Pancreas (tissue), 10 donors: ENCODE data around the gene NOTUM. TPM values are rescaled to one million over a fixed set of nuclear protein-coding genes. Genes with fewer than 3 reads are reported as not detected.

Source experiments
- ATAC-seq, 4 donors: fragments of 200-7000 bp; cut with Tn5 transposase; one replicate each; pipeline versions ENCODE4 v1.8.0 to v1.9.1; 2020; ENCODE audit warnings: mild to moderate bottlenecking in 4 of 4, moderate library complexity in 4 of 4
- DNase-seq, 6 donors: peaks; one replicate each; pipeline ENCODE4 v3.0.0-alpha.2; 2020
- FAIRE-seq: peaks from 2 replicates; lab custom pipeline; 2012; peaks lifted over from hg19 to GRCh38; lab: Jason Lieb, UNC
- H3K27ac ChIP-seq, 4 donors: fragments of 200-600 bp; sonication (generic); 1 replicate in 3 of 4; 2 replicates in 1 of 4; pipeline versions ENCODE4 v1.5.0 to v1.8.0; 2020
- H3K27me3 ChIP-seq, 4 donors: fragments of 200-600 bp; one replicate each; pipeline ENCODE4 v1.8.0; 2021
- H3K36me3 ChIP-seq, 3 donors: fragments of 200-600 bp; sonication (generic) in 1 of 3; one replicate each; pipeline versions ENCODE4 v1.5.0 to v1.8.0; 2020 to 2021
- H3K4me1 ChIP-seq, 3 donors: fragments of 200-600 bp; one replicate each; pipeline ENCODE4 v1.8.0; 2021
- H3K4me3 ChIP-seq, 4 donors: fragments of 200-600 bp; sonication (generic) in 2 of 4; one replicate each; pipeline versions ENCODE4 v1.5.0 to v1.8.0; 2020 to 2021
- H3K9me3 ChIP-seq, 4 donors: fragments of 200-600 bp; one replicate each; pipeline ENCODE4 v1.8.0; 2021
- WGBS, 2 donors: extraction: QIAGEN DNeasy Blood & Tissue Kit; methylation state at CpG; one replicate each; pipeline ENCODE4 v1.1.7; 2013; 5-methylcytosine and 5-hydroxymethylcytosine counted together
- intact Hi-C, 3 donors: fragments of 100-400 bp; cut with DNase I; formaldehyde crosslinking; loops; one replicate each; pipeline versions ENCODE4 v1.11.1 to v1.14.2; 2022
- polyA plus RNA-seq, 2 donors: library from polyadenylated mRNA; stranded (reverse); fragments of 200-250 nt; gene quantifications; one replicate each; pipeline ENCODE4 v1.2.3, GENCODE V29; 2013
- total RNA-seq, 6 donors: library from RNA; stranded (reverse); fragmentation: NEBNext Ultra II Directional in 4 of 6; extraction: Animal tissue kit (Norgen Biotek cat#: 25700) in 4 of 6; gene quantifications; one replicate each; pipeline versions ENCODE4 v1.2.1 to v1.2.4, GENCODE V29; 2021 to 2023
- TF ChIP-seq, protein P1 (sequence below), 4 donors: fragments of 200-600 bp; sonication (generic) in 3 of 4; IDR thresholded peaks; one replicate each; pipeline versions ENCODE4 v1.5.0 to v1.8.0; 2021; ENCODE audit warnings: antibody characterized with exemption in 4 of 4
- donor health status: healthy with polysubstance abuse.
- donor health status: DM: no; HTN: no; CAD: no; lungs with moderate emphysema.
- donor health status: DM: no; HTN: no; CAD: no.
- donor health status: control.
- donor health status: control.
- donor health status: Bipolar disorder and iron deficiency.
- donor health status: DM: yes; HTN: yes; CAD: no.
- donor health status: DM: no; HTN: no; CAD: no.
- donor health status: DM: no; HTN: no; CAD: no.
- donor health status: DM: yes; HTN: yes; CAD: no.

Gene NOTUM
- total and polyA plus RNA-seq, 8 donors, result 0.14 to 0.44 (median 0.21) TPM; not detected in 1

GRCh38 chr17:81964081-81964849 is 3.3 kb upstream of the NOTUM start:
- no peaks in the 10 kb centered on the region for H3K9me3 ChIP-seq
- ATAC-seq (no peak), FAIRE-seq (no peak), DNase-seq (no peak)
- no peaks in the 10 kb centered on the region for H3K36me3 ChIP-seq
- TF ChIP-seq, protein P1, sequence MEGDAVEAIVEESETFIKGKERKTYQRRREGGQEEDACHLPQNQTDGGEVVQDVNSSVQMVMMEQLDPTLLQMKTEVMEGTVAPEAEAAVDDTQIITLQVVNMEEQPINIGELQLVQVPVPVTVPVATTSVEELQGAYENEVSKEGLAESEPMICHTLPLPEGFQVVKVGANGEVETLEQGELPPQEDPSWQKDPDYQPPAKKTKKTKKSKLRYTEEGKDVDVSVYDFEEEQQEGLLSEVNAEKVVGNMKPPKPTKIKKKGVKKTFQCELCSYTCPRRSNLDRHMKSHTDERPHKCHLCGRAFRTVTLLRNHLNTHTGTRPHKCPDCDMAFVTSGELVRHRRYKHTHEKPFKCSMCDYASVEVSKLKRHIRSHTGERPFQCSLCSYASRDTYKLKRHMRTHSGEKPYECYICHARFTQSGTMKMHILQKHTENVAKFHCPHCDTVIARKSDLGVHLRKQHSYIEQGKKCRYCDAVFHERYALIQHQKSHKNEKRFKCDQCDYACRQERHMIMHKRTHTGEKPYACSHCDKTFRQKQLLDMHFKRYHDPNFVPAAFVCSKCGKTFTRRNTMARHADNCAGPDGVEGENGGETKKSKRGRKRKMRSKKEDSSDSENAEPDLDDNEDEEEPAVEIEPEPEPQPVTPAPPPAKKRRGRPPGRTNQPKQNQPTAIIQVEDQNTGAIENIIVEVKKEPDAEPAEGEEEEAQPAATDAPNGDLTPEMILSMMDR (IDR thresholded peaks at IDR 0.05), result no peak
- no peak overlapping the region for H3K4me3 ChIP-seq
- intact Hi-C loops, result loop anchor here in 2 of 3 donors (2.0 to 5.0 kb wide), 2 partner anchors 53 to 55 kb away; no protein-coding TSS in a partner anchor
- 73 to 79% methylated on average over 22 of the region's 22 CpGs for WGBS, 2 donors
- H3K27me3 ChIP-seq, result peaks cover 0 to 9% (median 5%) of the 10 kb centered on the region in 4 donors
- peaks cover 5 to 17% (median 8%) of the 10 kb centered on the region in 3 donors for H3K4me1 ChIP-seq
- H3K27ac ChIP-seq, result no peak overlapping the region

DNA sequence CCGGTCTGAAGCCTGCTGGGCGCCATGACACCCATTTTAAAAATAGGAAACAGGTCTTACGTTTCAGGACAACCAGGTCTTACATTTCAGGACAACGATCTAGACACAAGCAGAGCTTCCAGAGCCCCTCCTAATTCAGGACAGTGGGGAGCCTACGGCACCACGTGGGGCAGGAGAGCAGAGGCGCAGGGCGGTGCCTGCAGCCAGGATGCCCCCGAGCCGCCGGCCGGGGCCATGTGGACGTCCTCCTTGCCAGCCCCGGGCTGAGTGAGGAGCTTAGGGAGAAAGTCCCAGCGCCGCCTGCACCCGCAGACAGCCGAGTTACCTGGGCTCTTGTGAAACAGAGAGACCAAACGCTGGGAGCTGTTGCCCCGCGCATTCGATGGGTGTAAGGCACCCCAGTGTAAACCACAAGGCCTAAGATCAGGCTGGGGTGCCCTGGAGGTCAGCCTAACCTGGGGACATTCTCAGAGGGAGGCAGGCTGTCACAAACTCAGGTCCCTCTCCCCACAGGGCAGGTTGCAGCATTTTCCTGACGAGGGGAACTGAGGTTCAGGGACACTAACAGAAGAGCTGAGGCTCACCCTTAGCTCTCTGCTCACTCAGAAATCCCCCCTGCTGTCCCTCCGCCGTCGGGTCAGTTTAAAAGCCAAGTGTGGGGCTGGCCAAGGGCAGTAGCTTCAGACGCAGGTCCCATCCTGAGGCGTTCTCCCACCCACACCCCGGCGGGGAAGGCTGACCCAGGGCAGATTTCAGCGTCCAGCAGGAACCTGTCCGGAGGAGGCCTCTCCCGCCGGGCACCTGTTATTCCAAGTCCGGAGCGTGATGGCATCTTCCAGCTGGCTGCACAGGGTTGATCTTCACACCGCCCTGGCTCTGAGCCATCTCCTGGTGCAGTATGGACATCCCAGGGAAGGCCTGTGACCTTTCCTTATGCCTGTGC is 1.8 kb upstream of the NOTUM start:
- TF ChIP-seq, protein P1 (IDR thresholded peaks at IDR 0.05), result no peak
- Histone ChIP-seq H3K27me3 (peaks cover 0 to 9% (median 5%) of the 10 kb centered on the region in 4 donors), H3K4me1 (peaks cover 5 to 14% (median 5%) of the 10 kb centered on the region in 3 donors), H3K36me3 (no peaks in the 10 kb centered on the region), H3K4me3 (no peak overlapping the region), H3K27ac (no peak overlapping the region), H3K9me3 (no peaks in the 10 kb centered on the region)
- WGBS, 2 donors, result 71 to 74% methylated on average over 37 of the region's 37 CpGs
- ATAC-seq (no peak), DNase-seq (peak in 1 of 6 donors; percentile 73), FAIRE-seq (no peak)
- intact Hi-C loops, result loop anchor here in 1 of 3 donors (5.0 kb wide), 1 partner anchor 55 kb away; no protein-coding TSS in a partner anchor

DNA sequence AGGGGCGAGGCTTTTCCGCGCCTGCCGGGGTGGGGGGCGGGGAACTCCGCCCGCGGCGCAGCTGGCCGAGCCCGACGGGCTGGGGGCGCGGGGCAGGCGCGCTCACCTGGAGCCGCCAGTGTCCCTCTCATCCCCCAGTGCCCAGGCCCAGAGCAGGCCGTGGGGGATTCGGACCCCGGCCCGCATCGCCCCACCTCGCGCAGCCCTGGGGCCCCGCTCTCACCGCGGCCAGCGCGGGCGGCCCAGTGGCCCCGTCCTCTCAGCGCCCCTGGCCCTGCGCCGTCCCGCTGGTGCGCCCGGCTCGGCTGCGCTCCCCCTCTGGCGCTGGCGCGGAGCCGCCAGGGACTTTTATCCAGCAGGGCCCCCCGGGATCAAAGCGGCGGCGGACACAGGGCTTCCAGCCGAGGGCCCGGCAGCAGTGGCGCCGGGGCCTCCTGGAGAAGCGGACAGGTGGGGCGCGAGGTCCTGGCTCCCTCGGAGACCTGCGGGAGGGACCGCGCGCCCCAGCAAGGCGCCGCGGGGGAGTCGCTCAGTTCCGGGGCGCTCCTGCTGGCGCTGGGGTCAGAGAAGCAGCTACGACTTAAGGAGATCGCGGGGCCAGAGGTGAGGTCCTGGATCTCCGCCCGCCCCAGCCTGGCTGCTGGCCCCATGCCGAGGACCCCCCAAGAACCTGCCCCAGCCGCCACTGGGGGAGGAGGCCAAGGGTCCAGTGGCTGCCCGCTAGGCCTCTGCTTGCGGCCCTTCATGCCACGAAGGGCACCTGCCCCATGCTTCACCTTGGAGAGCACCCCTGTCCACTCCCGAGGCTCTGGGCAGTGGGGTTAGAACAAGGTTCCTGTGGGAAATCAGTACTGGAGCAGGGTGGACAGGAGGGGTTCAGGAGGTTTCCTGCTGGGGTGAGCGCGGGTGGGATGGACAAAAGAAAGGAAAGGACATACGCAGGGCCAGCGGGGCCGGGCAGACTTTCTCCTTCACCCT is 823 bp upstream of the NOTUM start:
- Histone ChIP-seq H3K9me3 (no peaks in the 10 kb centered on the region), H3K36me3 (no peaks in the 10 kb centered on the region), H3K27ac (no peak overlapping the region), H3K4me3 (no peak overlapping the region), H3K27me3 (peaks cover 0 to 9% (median 5%) of the 10 kb centered on the region in 4 donors), H3K4me1 (peaks cover 5 to 11% (median 5%) of the 10 kb centered on the region in 3 donors)
- DNase-seq (peak in 1 of 6 donors; percentile 78), FAIRE-seq (no peak), ATAC-seq (no peak)
- WGBS, 2 donors, result 19 to 23% methylated on average over 51 to 82 of the region's 82 CpGs
- intact Hi-C loops, result loop anchor here in 1 of 3 donors (5.0 kb wide), 1 partner anchor 55 kb away; no protein-coding TSS in a partner anchor
- TF ChIP-seq, protein P1 (IDR thresholded peaks at IDR 0.05), result no peak
